OCI-LY7 (cell line): ENCODE results near the gene NOP56. TPM values are rescaled to one million over a fixed set of nuclear protein-coding genes. Genes with fewer than 3 reads are reported as not detected.

ENCODE experiments used
- BruUV-seq: library from RNA; stranded (reverse); fragments of 400-500 nt; replicated peaks from 2 replicates; lab custom pipeline; 2021; lab: Mats Ljungman, UMichigan
- CTCF ChIA-PET: fragments of 300-600 bp; sonication (Branson Sonifier 250); formaldehyde crosslinking; loops from one replicate; lab custom pipeline; 2022; ENCODE audit warnings: antibody characterized with exemption; ENCODE audit not compliant: unreplicated experiment; lab: Charles Lee
- POLR2A ChIA-PET: fragments of 300-600 bp; sonication (Branson Sonifier 250); formaldehyde crosslinking; loops from one replicate; lab custom pipeline; 2022; ENCODE audit warnings: antibody characterized with exemption; lab: Charles Lee
- DNase-seq: peaks from one replicate; pipeline ENCODE4 v3.0.0-alpha.2; 2015; ENCODE audit warnings: low spot score
- H2AFZ ChIP-seq: fragments of 200-600 bp; sonication (generic), shearing (Covaris generic); 2 replicates; pipeline ENCODE4 v1.6.1; 2014; ENCODE audit warnings: mild to moderate bottlenecking, antibody characterized with exemption, low read length, moderate library complexity
- H3K27ac ChIP-seq: fragments of 200-600 bp; sonication (generic); 2 replicates; pipeline ENCODE4 v1.5.1; 2014; ENCODE audit warnings: mixed run types, low read depth, mild to moderate bottlenecking, moderate library complexity, low read length, inconsistent platforms; ENCODE audit not compliant: poor library complexity, severe bottlenecking
- H3K36me3 ChIP-seq: fragments of 200-600 bp; sonication (generic); 2 replicates; pipeline ENCODE4 v1.6.1; 2014; ENCODE audit warnings: mild to moderate bottlenecking, antibody characterized with exemption, low read length, moderate library complexity, mixed read lengths; ENCODE audit not compliant: insufficient read depth
- H3K4me1 ChIP-seq: fragments of 200-600 bp; sonication (generic); 2 replicates; pipeline ENCODE4 v1.5.1; 2014; ENCODE audit warnings: mild to moderate bottlenecking, low read length; ENCODE audit not compliant: insufficient read depth, poor library complexity, severe bottlenecking
- H3K4me2 ChIP-seq: fragments of 200-600 bp; sonication (generic); 2 replicates; pipeline ENCODE4 v1.6.1; 2014; ENCODE audit warnings: mild to moderate bottlenecking, low read length
- H3K4me3 ChIP-seq: fragments of 200-600 bp; sonication (generic); 2 replicates; pipeline ENCODE4 v1.5.1; 2014; ENCODE audit warnings: mild to moderate bottlenecking, low read depth, low read length; ENCODE audit not compliant: poor library complexity, severe bottlenecking
- H3K79me2 ChIP-seq: fragments of 200-600 bp; sonication (generic); 2 replicates; pipeline ENCODE4 v1.6.1; 2016; ENCODE audit warnings: low read depth, mild to moderate bottlenecking, low read length, moderate library complexity, mixed read lengths; ENCODE audit not compliant: insufficient read depth
- H3K9me2 ChIP-seq: fragments of 200-600 bp; sonication (generic); 2 replicates; pipeline ENCODE4 v1.6.1; 2016; ENCODE audit warnings: mild to moderate bottlenecking, low read length, mixed read lengths; ENCODE audit not compliant: insufficient read depth
- H3K9me3 ChIP-seq: fragments of 200-600 bp; sonication (generic); 2 replicates; pipeline ENCODE4 v1.6.1; 2014; ENCODE audit warnings: mild to moderate bottlenecking, mixed run types, low read length, mixed read lengths
- H4K20me1 ChIP-seq: fragments of 200-600 bp; sonication (generic); 2 replicates; pipeline ENCODE4 v1.6.1; 2014; ENCODE audit warnings: mild to moderate bottlenecking, antibody characterized with exemption, low read length, moderate library complexity, mixed read lengths; ENCODE audit not compliant: insufficient read depth
- EZH2phosphoT487 ChIP-seq: fragments of 200-600 bp; sonication (generic); IDR thresholded peaks from 2 replicates; pipeline ENCODE4 v1.6.1; 2018; ENCODE audit warnings: low read depth, borderline replicate concordance, mild to moderate bottlenecking, mixed run types, antibody characterized with exemption, low read length, moderate library complexity, mixed read lengths
- intact Hi-C: fragments of 100-400 bp; cut with micrococcal nuclease; formaldehyde crosslinking; loops from one replicate; pipeline ENCODE4 v1.10.0; 2022; ENCODE audit not compliant: unreplicated experiment
- total RNA-seq, 2 experiments: library from RNA; depleted of rRNA in 1 of 2; stranded (reverse); fragments of >200 nt in 1 of 2; shearing (Covaris generic) in 1 of 2; gene quantifications; 2 replicates each; pipeline ENCODE4 v1.2.3, GENCODE V29; 2014 to 2022
- TF ChIP-seq, protein P1 (sequence below): fragments of 200-600 bp; sonication (generic); conservative IDR thresholded peaks from 2 replicates; pipeline ENCODE4 v1.5.1; 2014; ENCODE audit warnings: mild to moderate bottlenecking, antibody characterized with exemption, low read length, moderate library complexity, mixed read lengths

The NOP56 gene
- total RNA-seq, 2 experiments from 2014 or later: 544 to 580 TPM

DNA sequence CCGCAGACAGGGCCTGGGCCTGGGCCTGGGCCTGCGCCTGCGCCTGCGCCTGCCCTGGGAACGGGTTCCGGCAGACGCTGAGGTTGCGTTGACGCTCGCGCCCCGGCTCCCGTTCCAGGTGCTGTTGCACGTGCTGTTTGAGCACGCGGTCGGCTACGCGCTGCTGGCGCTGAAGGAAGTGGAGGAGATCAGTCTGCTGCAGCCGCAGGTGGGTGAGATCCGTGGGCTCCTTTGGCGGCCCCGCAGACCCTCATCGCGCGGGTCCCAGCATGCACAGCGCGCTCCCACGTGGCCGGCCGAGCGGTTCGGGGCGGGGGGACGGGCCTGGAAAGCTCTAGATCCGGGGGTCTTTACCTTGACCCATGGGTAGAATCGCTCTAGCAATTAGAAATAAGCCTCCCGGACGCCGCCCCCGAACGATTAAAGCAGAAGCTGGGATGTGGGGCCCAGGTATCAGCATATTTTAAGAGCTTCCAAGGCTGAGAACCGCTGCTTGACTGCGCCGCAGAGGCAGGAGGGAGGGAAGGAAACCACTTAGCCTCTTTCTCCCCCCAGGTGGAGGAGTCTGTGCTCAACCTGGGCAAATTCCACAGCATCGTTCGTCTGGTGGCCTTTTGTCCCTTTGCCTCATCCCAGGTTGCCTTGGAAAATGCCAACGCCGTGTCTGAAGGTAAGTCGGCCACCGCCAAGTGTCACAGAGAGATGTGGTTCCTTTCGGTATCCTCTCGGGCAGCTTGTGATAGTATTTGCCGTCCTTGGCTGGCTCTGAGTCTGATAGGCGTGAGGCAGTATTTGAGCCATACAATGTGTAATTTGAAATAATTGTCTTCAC is 508 bp downstream of the NOP56 start:
- no peak overlapping the region for H2AFZ ChIP-seq
- TF ChIP-seq, protein P1, sequence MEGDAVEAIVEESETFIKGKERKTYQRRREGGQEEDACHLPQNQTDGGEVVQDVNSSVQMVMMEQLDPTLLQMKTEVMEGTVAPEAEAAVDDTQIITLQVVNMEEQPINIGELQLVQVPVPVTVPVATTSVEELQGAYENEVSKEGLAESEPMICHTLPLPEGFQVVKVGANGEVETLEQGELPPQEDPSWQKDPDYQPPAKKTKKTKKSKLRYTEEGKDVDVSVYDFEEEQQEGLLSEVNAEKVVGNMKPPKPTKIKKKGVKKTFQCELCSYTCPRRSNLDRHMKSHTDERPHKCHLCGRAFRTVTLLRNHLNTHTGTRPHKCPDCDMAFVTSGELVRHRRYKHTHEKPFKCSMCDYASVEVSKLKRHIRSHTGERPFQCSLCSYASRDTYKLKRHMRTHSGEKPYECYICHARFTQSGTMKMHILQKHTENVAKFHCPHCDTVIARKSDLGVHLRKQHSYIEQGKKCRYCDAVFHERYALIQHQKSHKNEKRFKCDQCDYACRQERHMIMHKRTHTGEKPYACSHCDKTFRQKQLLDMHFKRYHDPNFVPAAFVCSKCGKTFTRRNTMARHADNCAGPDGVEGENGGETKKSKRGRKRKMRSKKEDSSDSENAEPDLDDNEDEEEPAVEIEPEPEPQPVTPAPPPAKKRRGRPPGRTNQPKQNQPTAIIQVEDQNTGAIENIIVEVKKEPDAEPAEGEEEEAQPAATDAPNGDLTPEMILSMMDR: no peak
- no peak for TF ChIP-seq EZH2phosphoT487
- H3K36me3 ChIP-seq: peaks cover 53% of the 10 kb centered on the region
- H3K79me2 ChIP-seq: peaks cover 45% of the 10 kb centered on the region
- ChIA-PET POLR2A (interaction anchor here (0.6 to 2.8 kb wide), 5 partner anchors 11 to 221 kb away, joined by 3 to 19 read pairs (median 6); partner anchors contain the start of gene IDH3B), CTCF (no interaction called here)
- DNase-seq: peak; percentile 88
- no peaks in the 10 kb centered on the region for H3K9me3 ChIP-seq
- BruUV-seq: no TSS peak
- peak overlapping the region; percentile 88 for H3K27ac ChIP-seq
- H3K9me2 ChIP-seq: no peaks in the 10 kb centered on the region
- H3K4me3 ChIP-seq: peak overlapping the region; percentile 93
- intact Hi-C loops: loop anchor here (1.0 to 10.0 kb wide), 5 partner anchors 183 to 1811 kb away; partner anchors contain the start of genes DDRGK1, ITPA, PTPRA and SNRPB
- H4K20me1 ChIP-seq: peaks cover 42% of the 10 kb centered on the region
- peaks cover 27% of the 10 kb centered on the region for H3K4me1 ChIP-seq
- H3K4me2 ChIP-seq: peak overlapping the region; percentile 98

DNA sequence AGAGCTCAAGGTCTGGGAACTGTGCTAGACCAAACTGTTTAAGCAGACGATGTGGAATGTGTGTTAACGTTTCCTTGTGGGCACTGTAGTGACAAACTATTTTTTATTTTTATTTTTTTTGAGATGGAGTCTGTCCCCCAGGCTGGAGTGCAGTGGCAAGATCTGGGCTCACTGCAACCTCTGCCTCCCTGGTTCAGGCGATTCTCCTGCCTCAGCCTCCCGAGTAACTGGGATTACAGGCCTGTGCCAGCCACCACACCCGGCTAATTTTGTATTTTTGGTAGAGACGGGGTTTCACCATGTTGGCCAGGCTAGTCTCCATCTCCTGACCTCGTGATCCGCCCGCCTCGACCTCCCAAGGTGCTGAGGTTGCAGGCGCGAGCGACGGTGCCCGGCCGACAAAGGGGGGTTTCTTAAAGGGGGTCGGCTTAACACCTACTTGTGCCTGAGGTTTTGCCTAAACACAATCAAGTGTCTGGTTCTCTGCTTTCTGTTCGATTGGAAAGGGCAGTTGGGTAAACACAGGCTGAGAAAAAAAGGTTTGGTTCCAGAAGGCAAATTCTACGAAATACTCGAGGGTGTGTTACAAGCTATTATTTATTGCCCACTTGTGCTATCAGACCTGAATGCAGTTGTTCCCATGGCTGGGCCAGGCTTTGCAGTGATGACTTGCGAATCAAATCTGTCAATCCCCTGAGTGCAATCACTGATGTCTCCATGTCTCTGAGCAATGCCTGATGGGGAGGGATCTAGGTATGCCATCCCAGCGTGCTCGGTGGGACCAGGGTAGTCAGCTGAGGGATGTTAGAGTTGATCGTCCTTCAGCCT is 1.3 kb downstream of the NOP56 start:
- Histone ChIP-seq H3K79me2 (peaks cover 45% of the 10 kb centered on the region), H3K27ac (peak overlapping the region; percentile 88), H3K4me1 (peaks cover 27% of the 10 kb centered on the region), H3K9me3 (no peaks in the 10 kb centered on the region), H3K4me3 (peak overlapping the region; percentile 93), H3K9me2 (no peaks in the 10 kb centered on the region), H3K4me2 (peak overlapping the region; percentile 98), H2AFZ (no peak overlapping the region), H4K20me1 (peaks cover 42% of the 10 kb centered on the region), H3K36me3 (peaks cover 62% of the 10 kb centered on the region)
- no peak for DNase-seq
- TSS peak; percentile 70 for BruUV-seq
- intact Hi-C loops: loop anchor here (2.0 to 10.0 kb wide), 4 partner anchors 219 to 1811 kb away; partner anchors contain the start of genes DDRGK1, ITPA, PTPRA and STK35
- TF ChIP-seq, protein P1: no peak
- TF ChIP-seq EZH2phosphoT487: no peak
- POLR2A ChIA-PET: interaction anchor here (2.1 to 2.8 kb wide), 2 partner anchors 10 to 14 kb away, joined by 8 to 19 read pairs; partner anchors contain the start of gene IDH3B
- CTCF ChIA-PET: no interaction called here
